Measurements from ENCODE around the gene CBX5. TPM values are rescaled to one million over a fixed set of nuclear protein-coding genes. Genes with fewer than 3 reads are reported as not detected.

Gene CBX5
- total and polyA plus RNA-seq, 2 of the 8 experiments (the other 6 are each of a cell fraction or from before 2014, with no cell fraction given): 62.4 to 231 TPM

GRCh38 chr12:54265364-54265812 is 14.5 kb downstream of the CBX5 start:
- POLR2A ChIA-PET (ENCODE audit: partially characterized antibody): interaction anchor here (0.9 to 44.8 kb wide), 11 partner anchors 9 to 61 kb away, joined by 3 to 1006 read pairs (median 4); partner anchors contain the start of genes CBX5, COPZ1 and HNRNPA1
- CTCF ChIA-PET (ENCODE audit: partially characterized antibody): interaction anchor here (0.5 to 3.5 kb wide), 13 partner anchors 13 to 103 kb away, joined by 3 to 40 read pairs (median 4); no protein-coding TSS in a partner anchor
- Histone ChIP-seq H3K4me1 (replicated peaks in 1 of 4; ENCODE audit: control insufficient read depth in 3 of 4, insufficient read depth in 4 of 4, low read length in 3 of 4) (peaks cover 3 to 13% (median 9%) of the 10 kb centered on the region in 4 experiments), H3K79me2 (ENCODE audit: control insufficient read depth in 1 of 2, insufficient read depth in 2 of 2, low read length in 2 of 2) (peaks cover 3 to 28% of the 10 kb centered on the region in 2 experiments; a peak in 3 of 4 replicates), H3K27me3 (replicated peaks in 1 of 4; ENCODE audit: control insufficient read depth in 3 of 4, extremely low read depth in 1 of 4, insufficient read depth in 3 of 4, low read length in 3 of 4) (no peaks in the 10 kb centered on the region), H2BK5ac (ENCODE audit: low read depth, low read length) (no peak overlapping the region), H2BK120ac (replicated peaks; ENCODE audit: low read depth, low read length) (no peak overlapping the region), H3K23me2 (ENCODE audit: low read depth, low read length) (no peaks in the 10 kb centered on the region), H2AFZ (ENCODE audit: low read length) (no peak overlapping the region), H4K20me1 (replicated peaks in 1 of 2; ENCODE audit: control insufficient read depth in 1 of 2, insufficient read depth in 2 of 2, low read length in 2 of 2) (no peaks in the 10 kb centered on the region), H3K18ac (ENCODE audit: extremely low read depth, low read length) (no peak overlapping the region), H3K4me2 (ENCODE audit: insufficient read depth in 1 of 2, low read depth in 2 of 2, low read length in 2 of 2) (no peak overlapping the region), H3K9me3 (ENCODE audit: insufficient read depth in 2 of 2, low read depth in 1 of 2, low read length in 1 of 2) (no peaks in the 10 kb centered on the region), H4K8ac (ENCODE audit: extremely low read depth, insufficient read depth, low read length) (no peak overlapping the region), H3K56ac (replicated peaks; ENCODE audit: insufficient read length, low read depth, low read length) (no peak overlapping the region), H3K23ac (ENCODE audit: insufficient read length) (no peak overlapping the region), H3K27ac (ENCODE audit: low read depth, low read length) (no peak overlapping the region), H4K91ac (replicated peaks; ENCODE audit: insufficient read length, low read length) (no peak overlapping the region), H3K9ac (replicated peaks in 1 of 4; ENCODE audit: extremely low read depth in 1 of 4, low read depth in 3 of 4, low read length in 3 of 4) (no peak overlapping the region), H2BK12ac (ENCODE audit: low read depth, low read length) (no peak overlapping the region), H2BK20ac (ENCODE audit: low read length) (no peak overlapping the region), H2AK5ac (ENCODE audit: low read depth, low read length) (no peak overlapping the region), H3K79me1 (ENCODE audit: low read depth, low read length) (no peaks in the 10 kb centered on the region), H3K4ac (replicated peaks; ENCODE audit: insufficient read length, low read depth, low read length) (no peak overlapping the region), H4K5ac (ENCODE audit: insufficient read length, low read depth, low read length) (no peak overlapping the region), H3K36me3 (ENCODE audit: control insufficient read depth in 2 of 4, insufficient read depth in 4 of 4, low read length in 3 of 4) (no peaks in the 10 kb centered on the region), H3K14ac (ENCODE audit: insufficient read length) (no peak overlapping the region), H2BK15ac (ENCODE audit: low read length) (no peak overlapping the region), H3K4me3 (ENCODE audit: extremely low read depth in 1 of 4, insufficient read depth in 2 of 4, low read depth in 3 of 4, low read length in 4 of 4) (no peak overlapping the region)
- FAIRE-seq: no peak
- DNase-seq (ENCODE audit: low read depth in 1 of 2, low spot score in 2 of 2): no peak
- WGBS, 2 experiments (ENCODE audit: extremely low coverage in 1 of 2, insufficient coverage in 1 of 2, insufficient read length in 1 of 2, insufficient replicate concordance in 2 of 2, low coverage in 1 of 2, low lambda C conversion rate in 2 of 2, missing lambda C conversion rate in 1 of 2): 91% methylated on average over 4 of the region's 4 CpGs; no CpG with 5 or more reads in 1 of the 2 experiments
- no peak for TF ChIP-seq CTCF (IDR thresholded peaks at IDR 0.05; ENCODE audit: control extremely low read depth in 1 of 3, insufficient read depth in 1 of 3, low read depth in 1 of 3, low read length in 3 of 3)
- no peak for TF ChIP-seq BCL11A (IDR thresholded peaks at IDR 0.05; ENCODE audit: low read depth in 2 of 2, low read length in 2 of 2)
- TF ChIP-seq TAF7 (optimal IDR thresholded peaks at IDR 0.05; ENCODE audit: borderline replicate concordance, low read depth, low read length): no peak
- TF ChIP-seq KDM4A (IDR thresholded peaks at IDR 0.05; ENCODE audit: low read depth, low read length, severe bottlenecking): no peak
- TF ChIP-seq SAP30 (IDR thresholded peaks at IDR 0.05; ENCODE audit: insufficient read depth, insufficient replicate concordance, low read length): no peak
- TF ChIP-seq MAFK (IDR thresholded peaks at IDR 0.05; ENCODE audit: low read depth, low read length): no peak
- no peak for TF ChIP-seq RAD21 (IDR thresholded peaks at IDR 0.05 in 1 of 2, conservative IDR thresholded peaks at IDR 0.05 in 1 of 2; ENCODE audit: low read depth in 2 of 2, low read length in 2 of 2)
- TF ChIP-seq SP1 (IDR thresholded peaks at IDR 0.05; ENCODE audit: low read depth, low read length): no peak
- no peak for TF ChIP-seq CBX8 (IDR thresholded peaks at IDR 0.05; ENCODE audit: borderline replicate concordance, low read depth, low read length)
- no peak for TF ChIP-seq GTF2F1 (IDR thresholded peaks at IDR 0.05; ENCODE audit: borderline replicate concordance, low read depth, low read length)
- no peak for TF ChIP-seq JUND (IDR thresholded peaks at IDR 0.05; ENCODE audit: low read length)
